B cell (primary cell): ENCODE measurements around the gene PEAK1. TPM values are rescaled to one million over a fixed set of nuclear protein-coding genes. Genes with fewer than 3 reads are reported as not detected.

Source experiments
- ATAC-seq: fragments of 200-7000 bp; cut with Tn5 transposase; one replicate; pipeline ENCODE4 v1.10.0; 2021; ENCODE audit warnings: low read depth, mild to moderate bottlenecking, moderate number of reproducible peaks, moderate library complexity
- CTCF ChIA-PET: fragments of 350-600 bp; sonication (Branson Sonifier 250); formaldehyde crosslinking; loops from one replicate; lab custom pipeline; 2021; ENCODE audit warnings: antibody characterized with exemption, inconsistent platforms; lab: Charles Lee
- POLR2A ChIA-PET: fragments of 350-600 bp; sonication (Branson Sonifier 250); formaldehyde crosslinking; loops from one replicate; lab custom pipeline; 2021; ENCODE audit warnings: antibody characterized with exemption; lab: Charles Lee
- DNase-seq: peaks from one replicate; pipeline ENCODE4 v3.0.0; 2013
- H2AFZ ChIP-seq: 2 replicates; pipeline ENCODE4 v1.6.1; 2012; ENCODE audit warnings: mild to moderate bottlenecking, low read depth, low read length; ENCODE audit not compliant: insufficient read depth, poor library complexity, severe bottlenecking
- H3K27ac ChIP-seq, 2 donors: 1 replicate in 1 of 2; 2 replicates in 1 of 2; pipeline ENCODE4 v1.5.1; 2012 to 2013; ENCODE audit warnings: low read length in 2 of 2, mild to moderate bottlenecking in 2 of 2, moderate library complexity in 1 of 2
- H3K27me3 ChIP-seq, 4 experiments: fragments of 200-600 bp in 1 of 4; sonication (generic) in 1 of 4; replicated peaks in 1 of 4; 1 replicate in 2 of 4; 2 replicates in 2 of 4; pipeline versions ENCODE4 v1.6.1 to v1.7.0; 2013 to 2016; ENCODE audit warnings: low read length in 3 of 4, mild to moderate bottlenecking in 2 of 4, mixed read lengths in 1 of 4, moderate library complexity in 1 of 4; ENCODE audit not compliant: insufficient read depth in 4 of 4, control insufficient read depth in 3 of 4; ENCODE audit errors: control extremely low read depth in 1 of 4
- H3K36me3 ChIP-seq, 2 experiments: replicated peaks in 1 of 2; 1 replicate in 1 of 2; 2 replicates in 1 of 2; pipeline versions ENCODE4 v1.6.1 to v1.7.1; 2013; ENCODE audit warnings: low read length in 1 of 2; ENCODE audit not compliant: insufficient read depth in 2 of 2, control insufficient read depth in 1 of 2; ENCODE audit errors: control extremely low read depth in 1 of 2, extremely low read depth in 1 of 2
- H3K4me1 ChIP-seq, 2 donors: fragments of 200-600 bp in 1 of 2; sonication (generic) in 1 of 2; 1 replicate in 1 of 2; 2 replicates in 1 of 2; pipeline versions ENCODE4 v1.5.1 to v1.6.1; 2013 to 2017; ENCODE audit warnings: low read length in 2 of 2; ENCODE audit not compliant: control insufficient read depth in 2 of 2, insufficient read depth in 2 of 2
- H3K4me2 ChIP-seq: replicated peaks from 2 replicates; pipeline ENCODE3; 2012; ENCODE audit warnings: mild to moderate bottlenecking, low read depth, low read length; ENCODE audit not compliant: poor library complexity, severe bottlenecking
- H3K4me3 ChIP-seq, 5 experiments: fragments of 200-600 bp in 1 of 5; sonication (generic) in 1 of 5; 1 replicate in 3 of 5; 2 replicates in 2 of 5; pipeline versions ENCODE4 v1.5.1 to v1.7.0; 2011 to 2016; ENCODE audit warnings: low read length in 4 of 5, mild to moderate bottlenecking in 4 of 5, low read depth in 2 of 5, control low read depth in 1 of 5, moderate library complexity in 1 of 5; ENCODE audit not compliant: insufficient read depth in 1 of 5; ENCODE audit errors: control extremely low read depth in 1 of 5, extremely low read depth in 1 of 5
- H3K79me2 ChIP-seq: fragments of 200-600 bp; sonication (generic); one replicate; pipeline ENCODE4 v1.6.0; 2016; ENCODE audit warnings: low read length; ENCODE audit not compliant: control insufficient read depth, insufficient read depth
- H3K9ac ChIP-seq: fragments of 200-600 bp; sonication (generic); 2 replicates; pipeline ENCODE4 v1.6.1; 2017; ENCODE audit warnings: mild to moderate bottlenecking, low read length, moderate library complexity
- H3K9me3 ChIP-seq, 3 donors: one replicate each; pipeline versions ENCODE4 v1.6.1 to v1.7.1; 2013; ENCODE audit warnings: low read length in 2 of 3; ENCODE audit not compliant: control insufficient read depth in 2 of 3, insufficient read depth in 1 of 3; ENCODE audit errors: control extremely low read depth in 1 of 3
- H4K20me1 ChIP-seq: 2 replicates; pipeline ENCODE4 v1.6.0; 2012; ENCODE audit warnings: mild to moderate bottlenecking, low read length; ENCODE audit not compliant: insufficient read depth, control insufficient read depth, poor library complexity, severe bottlenecking
- H3K27ac Mint-ChIP-seq: one replicate; pipeline ENCODE4 v1.8.0; 2021; ENCODE audit warnings: mixed read lengths
- H3K27me3 Mint-ChIP-seq: one replicate; pipeline ENCODE4 v1.8.0; 2021; ENCODE audit warnings: mixed read lengths
- H3K4me1 Mint-ChIP-seq: one replicate; pipeline ENCODE4 v1.8.0; 2021; ENCODE audit warnings: mixed read lengths
- H3K4me3 Mint-ChIP-seq: one replicate; pipeline ENCODE4 v1.8.0; 2021; ENCODE audit warnings: mixed read lengths
- H3K9me3 Mint-ChIP-seq: one replicate; pipeline ENCODE4 v1.8.0; 2022; ENCODE audit warnings: mixed read lengths; ENCODE audit not compliant: insufficient read depth
- CTCF ChIP-seq: fragments of 200-600 bp; IDR thresholded peaks from one replicate; pipeline ENCODE4 v1.8.0; 2022; ENCODE audit warnings: antibody characterized with exemption, mild to moderate bottlenecking
- EZH2 ChIP-seq: IDR thresholded peaks from 2 replicates; pipeline ENCODE4 v1.6.1; 2012; ENCODE audit warnings: borderline replicate concordance, low read depth, mild to moderate bottlenecking, moderate library complexity, low read length; ENCODE audit not compliant: insufficient read depth, poor library complexity, severe bottlenecking
- WGBS: methylation state at CpG from one replicate; pipeline ENCODE4 v1.1.5; 2013; ENCODE audit warnings: missing lambda C conversion rate; ENCODE audit not compliant: insufficient coverage; 5-methylcytosine and 5-hydroxymethylcytosine counted together
- intact Hi-C: fragments of 100-400 bp; cut with micrococcal nuclease; formaldehyde crosslinking; loops from one replicate; pipeline ENCODE4 v1.10.0; 2022
- polyA plus RNA-seq: library from polyadenylated mRNA; depleted of rRNA; stranded (reverse); fragments of >200 nt; gene quantifications from 2 replicates; pipeline ENCODE4 v1.2.3, GENCODE V29; 2012
- total RNA-seq, 2 donors: library from RNA; stranded (reverse); fragments of 120-200 nt in 1 of 2; gene quantifications; 1 replicate in 1 of 2; 2 replicates in 1 of 2; pipeline versions ENCODE4 v1.2.3 to v1.2.4, GENCODE V29; 2013 to 2022

The PEAK1 gene
- total and polyA plus RNA-seq, 2 donors (not counting 1 experiment from before 2014, with no cell fraction given) = 13.4 to 38.0 TPM

- Histone ChIP-seq H3K4me3 (peak overlapping the region; percentile 46 to 97 (median 64)), H3K79me2 (peaks cover 78% of the 10 kb centered on the region), H3K27ac (peak overlapping the region; percentile 77 to 95), H3K36me3 (no peaks in the 10 kb centered on the region), H3K4me2 (peak overlapping the region; percentile 82), H3K9me3 (no peaks in the 10 kb centered on the region), H4K20me1 (no peaks in the 10 kb centered on the region), H3K27me3 (no peaks in the 10 kb centered on the region), H2AFZ (peak overlapping the region; percentile 85), H3K4me1 (peaks cover 21 to 23% of the 10 kb centered on the region in 2 donors), H3K9ac (peak overlapping the region; percentile 93)
- ChIA-PET CTCF (interaction anchor here (0.7 to 1.9 kb wide), 6 partner anchors 9 to 302 kb away, joined by 3 to 10 read pairs (median 4); no protein-coding TSS in a partner anchor), POLR2A (interaction anchor here (0.9 to 1.7 kb wide), 4 partner anchors 11 to 338 kb away, joined by 3 to 9 read pairs (median 4); no protein-coding TSS in a partner anchor)
- Mint-ChIP-seq H3K27me3 (no peaks in the 10 kb centered on the region), H3K4me3 (peak overlapping the region; percentile 99), H3K4me1 (peaks cover 64% of the 10 kb centered on the region), H3K27ac (peak overlapping the region; percentile 98), H3K9me3 (no peaks in the 10 kb centered on the region)
- TF ChIP-seq EZH2 (no peak), CTCF (no peak)
- intact Hi-C loops = loop anchor here (5.0 to 10.0 kb wide), 4 partner anchors 73 to 733 kb away; no protein-coding TSS in a partner anchor
- no peak for DNase-seq
- no CpG with 5 or more reads among the region's 3 CpGs for WGBS
- ATAC-seq = no peak
These were observed 1.4 kb upstream of the PEAK1 start for GRCh38 chr15:77421370-77421700.

DNA sequence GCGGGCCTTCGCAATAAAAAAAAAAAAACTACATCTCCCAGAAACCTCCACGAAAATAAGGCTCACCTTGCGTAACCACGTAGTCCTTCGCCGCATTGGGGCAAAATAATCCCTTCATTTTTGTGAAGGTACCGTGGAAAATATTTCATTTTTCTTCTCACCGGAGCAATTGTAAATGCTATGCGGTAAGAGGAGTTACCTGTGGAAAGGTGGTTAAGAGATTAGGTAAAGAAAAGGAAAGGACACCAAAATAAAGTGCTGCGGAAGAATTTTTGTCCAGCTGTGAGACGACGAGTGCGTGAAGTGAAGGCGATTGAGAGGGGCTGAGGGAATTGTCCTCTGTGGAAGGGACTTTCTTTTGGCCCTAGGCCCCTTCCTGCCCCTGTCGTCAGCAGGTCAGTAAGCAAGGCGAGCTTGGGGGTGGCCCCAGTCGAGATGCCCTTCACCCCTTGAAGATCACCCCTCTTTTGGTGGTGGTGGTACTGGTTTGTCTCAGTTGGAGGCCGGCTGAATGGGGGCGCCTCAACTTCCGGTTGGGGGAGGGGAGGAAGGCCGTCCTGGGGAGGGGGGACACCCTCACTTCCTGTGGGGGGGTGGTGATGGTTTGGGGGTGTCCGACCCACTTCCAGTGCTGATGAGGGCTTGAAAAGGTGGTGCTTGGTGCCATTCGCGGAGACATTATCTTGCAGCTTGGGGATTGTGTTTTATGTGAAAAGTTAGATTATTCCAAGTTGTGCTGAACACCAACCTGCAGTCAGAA lies 886 bp upstream of the PEAK1 start, which contains the start of gene HMG20A:
HMG20A (plus strand) TSS at position 279 of the 760 bp plus-strand sequence. CDS start 37,520 bp downstream, outside the sequence.
- H3K27ac Mint-ChIP-seq = peak within 1 kb of the TSS; percentile 98
- H3K4me3 Mint-ChIP-seq = peak within 1 kb of the TSS; percentile 99
- ATAC-seq (peak; percentile 41), DNase-seq (no peak)
- H2AFZ ChIP-seq = peak within 1 kb of the TSS; percentile 85
- TF ChIP-seq CTCF (no peak), EZH2 (no peak)
- no peaks in the 10 kb centered on the region for H3K27me3 ChIP-seq
- intact Hi-C loops = loop anchor here (1.0 to 10.0 kb wide), 8 partner anchors 11 to 734 kb away; partner anchors contain the start of genes RCN2, SCAPER and TSPAN3
- H3K27ac ChIP-seq = peak within 1 kb of the TSS; percentile 77 to 95
- ChIA-PET CTCF (interaction anchor here (0.7 to 1.9 kb wide), 5 partner anchors 9 to 302 kb away, joined by 3 to 10 read pairs (median 4); no protein-coding TSS in a partner anchor), POLR2A (interaction anchor here (0.6 to 1.7 kb wide), 5 partner anchors 11 to 337 kb away, joined by 3 to 9 read pairs (median 4); no protein-coding TSS in a partner anchor)
- peak within 1 kb of the TSS; percentile 82 for H3K4me2 ChIP-seq
- H3K36me3 ChIP-seq = no peaks in the 10 kb centered on the region
- H3K27me3 Mint-ChIP-seq = no peaks in the 10 kb centered on the region
- no peaks in the 10 kb centered on the region for H3K9me3 Mint-ChIP-seq
- peaks cover 80% of the 10 kb centered on the region for H3K79me2 ChIP-seq
- peak within 1 kb of the TSS; percentile 93 for H3K9ac ChIP-seq
- H3K4me3 ChIP-seq = peak within 1 kb of the TSS; percentile 64 to 97 (median 95)
- 0% methylated on average over 16 of the region's 25 CpGs for WGBS
- peaks cover 17% of the 10 kb centered on the region in 2 donors for H3K4me1 ChIP-seq
- peaks cover 58% of the 10 kb centered on the region for H3K4me1 Mint-ChIP-seq
- no peaks in the 10 kb centered on the region for H4K20me1 ChIP-seq
- no peaks in the 10 kb centered on the region for H3K9me3 ChIP-seq
